HepG2 (cell line): Measurements from ENCODE around the gene KCNMA1. TPM values are rescaled to one million over a fixed set of nuclear protein-coding genes. Genes with fewer than 3 reads are reported as not detected.

Experiments
- ARID3A ChIP-seq: IDR thresholded peaks from 2 replicates; pipeline ENCODE4 v1.6.1; 2012; ENCODE audit warnings: low read depth, low read length, improper control_type of control experiment
- CREB3 ChIP-seq: sonication (generic); formaldehyde crosslinking; IDR thresholded peaks from 2 replicates; pipeline ENCODE4 v1.5.0; 2020; ENCODE audit warnings: missing genetic modification reagents
- ELF3 ChIP-seq: IDR thresholded peaks from 2 replicates; pipeline ENCODE4 v1.6.1; 2016; ENCODE audit warnings: missing genetic modification reagents, missing compliant biosample characterization
- FOXA1 ChIP-seq, 2 experiments: fragments of 450-650 bp in 1 of 2; sonication (generic) in 1 of 2; formaldehyde crosslinking in 1 of 2; IDR thresholded peaks; 2 replicates each; pipeline versions ENCODE4 v1.4.0 to v1.6.1; 2016 to 2020; ENCODE audit warnings: missing genetic modification reagents in 1 of 2
- KLF16 ChIP-seq, 2 experiments: sonication (generic) in 1 of 2; formaldehyde crosslinking in 1 of 2; IDR thresholded peaks; 2 replicates each; pipeline versions ENCODE4 v1.6.1 to v1.8.0; 2016 to 2023; ENCODE audit warnings: missing genetic modification reagents in 2 of 2, missing compliant biosample characterization in 1 of 2
- SOX13 ChIP-seq, 3 experiments: fragments of 450-650 bp in 1 of 3; sonication (generic) in 1 of 3; formaldehyde crosslinking in 1 of 3; IDR thresholded peaks in 2 of 3; conservative IDR thresholded peaks in 1 of 3; 2 replicates each; pipeline versions ENCODE4 v1.5.0 to v1.6.1; 2016 to 2020; ENCODE audit warnings: antibody characterized with exemption in 1 of 3, mild to moderate bottlenecking in 1 of 3, missing compliant biosample characterization in 1 of 3, missing genetic modification reagents in 1 of 3, moderate library complexity in 1 of 3
- STAG1 ChIP-seq: sonication (generic); formaldehyde crosslinking; IDR thresholded peaks from 2 replicates; pipeline ENCODE4 v1.4.0; 2020; ENCODE audit warnings: missing genetic modification reagents
- ZBTB34 ChIP-seq: sonication (generic); formaldehyde crosslinking; IDR thresholded peaks from 2 replicates; pipeline ENCODE4 v1.8.0; 2022; ENCODE audit warnings: mild to moderate bottlenecking, missing genetic modification reagents
- ZFP62 ChIP-seq: sonication (generic); formaldehyde crosslinking; IDR thresholded peaks from 2 replicates; pipeline ENCODE4 v1.4.0; 2020; ENCODE audit warnings: missing genetic modification reagents
- ZNF282 ChIP-seq: fragments of 450-650 bp; IDR thresholded peaks from 2 replicates; pipeline ENCODE4 v1.6.1; 2018; ENCODE audit not compliant: partially characterized antibody
- ZNF326 ChIP-seq: sonication (generic); formaldehyde crosslinking; IDR thresholded peaks from 2 replicates; pipeline ENCODE4 v1.4.0; 2020; ENCODE audit warnings: missing genetic modification reagents, borderline replicate concordance
- ZNF382 ChIP-seq: sonication (generic); formaldehyde crosslinking; IDR thresholded peaks from 2 replicates; pipeline ENCODE4 v1.5.0; 2020; ENCODE audit warnings: missing genetic modification reagents, mild to moderate bottlenecking, borderline replicate concordance
- ZNF552 ChIP-seq: sonication (generic); formaldehyde crosslinking; IDR thresholded peaks from 2 replicates; pipeline ENCODE4 v1.9.0; 2022; ENCODE audit warnings: missing genetic modification reagents, mild to moderate bottlenecking, borderline replicate concordance
- ZNF678 ChIP-seq: sonication (generic); formaldehyde crosslinking; IDR thresholded peaks from 2 replicates; pipeline ENCODE4 v1.4.0; 2020; ENCODE audit warnings: mild to moderate bottlenecking, missing genetic modification reagents
- ZNF776 ChIP-seq: sonication (generic); formaldehyde crosslinking; IDR thresholded peaks from 2 replicates; pipeline ENCODE4 v1.4.0; 2020; ENCODE audit warnings: mild to moderate bottlenecking, missing genetic modification reagents
- ZNF782 ChIP-seq: sonication (generic); formaldehyde crosslinking; IDR thresholded peaks from 2 replicates; pipeline ENCODE4 v1.4.0; 2020; ENCODE audit warnings: missing genetic modification reagents, mild to moderate bottlenecking, borderline replicate concordance
- ZNF883 ChIP-seq: sonication (generic); formaldehyde crosslinking; IDR thresholded peaks from 2 replicates; pipeline ENCODE4 v1.5.1; 2020; ENCODE audit warnings: mild to moderate bottlenecking, missing genetic modification reagents; ENCODE audit errors: not compliant biosample characterization
- polyA plus RNA-seq, 8 experiments: library from polyadenylated mRNA; depleted of rRNA in 3 of 8; stranded (reverse) in 7 of 8; unstranded in 1 of 8; fragments of >200 nt; fragmentation: Illumina TruSeq in 4 of 8; extraction: Trizol in 4 of 8; gene quantifications; 2 replicates each; pipeline versions ENCODE4 v1.2.1 to v1.2.3, GENCODE V29; 2011 to 2016; ENCODE audit warnings: low read depth in 4 of 8, missing spikeins in 1 of 8, mixed read lengths in 1 of 8; ENCODE audit not compliant: insufficient read depth in 1 of 8
- total RNA-seq, 5 experiments: library from RNA; depleted of rRNA; stranded (reverse); fragments of >200 nt; fragmentation: Illumina TruSeq; extraction: Trizol; gene quantifications; 2 replicates each; pipeline ENCODE4 v1.2.3, GENCODE V29; 2016; ENCODE audit warnings: low read depth in 1 of 5
- TF ChIP-seq, protein P1 (sequence below): sonication (generic); formaldehyde crosslinking; IDR thresholded peaks from 2 replicates; pipeline ENCODE4 v1.5.1; 2020; ENCODE audit warnings: mild to moderate bottlenecking, missing genetic modification reagents, borderline replicate concordance

The KCNMA1 gene
- total and polyA plus RNA-seq, 2 of the 13 experiments (the other 11 are each of a cell fraction or from before 2014, with no cell fraction given), result 0.02 TPM; not detected in 1

DNA sequence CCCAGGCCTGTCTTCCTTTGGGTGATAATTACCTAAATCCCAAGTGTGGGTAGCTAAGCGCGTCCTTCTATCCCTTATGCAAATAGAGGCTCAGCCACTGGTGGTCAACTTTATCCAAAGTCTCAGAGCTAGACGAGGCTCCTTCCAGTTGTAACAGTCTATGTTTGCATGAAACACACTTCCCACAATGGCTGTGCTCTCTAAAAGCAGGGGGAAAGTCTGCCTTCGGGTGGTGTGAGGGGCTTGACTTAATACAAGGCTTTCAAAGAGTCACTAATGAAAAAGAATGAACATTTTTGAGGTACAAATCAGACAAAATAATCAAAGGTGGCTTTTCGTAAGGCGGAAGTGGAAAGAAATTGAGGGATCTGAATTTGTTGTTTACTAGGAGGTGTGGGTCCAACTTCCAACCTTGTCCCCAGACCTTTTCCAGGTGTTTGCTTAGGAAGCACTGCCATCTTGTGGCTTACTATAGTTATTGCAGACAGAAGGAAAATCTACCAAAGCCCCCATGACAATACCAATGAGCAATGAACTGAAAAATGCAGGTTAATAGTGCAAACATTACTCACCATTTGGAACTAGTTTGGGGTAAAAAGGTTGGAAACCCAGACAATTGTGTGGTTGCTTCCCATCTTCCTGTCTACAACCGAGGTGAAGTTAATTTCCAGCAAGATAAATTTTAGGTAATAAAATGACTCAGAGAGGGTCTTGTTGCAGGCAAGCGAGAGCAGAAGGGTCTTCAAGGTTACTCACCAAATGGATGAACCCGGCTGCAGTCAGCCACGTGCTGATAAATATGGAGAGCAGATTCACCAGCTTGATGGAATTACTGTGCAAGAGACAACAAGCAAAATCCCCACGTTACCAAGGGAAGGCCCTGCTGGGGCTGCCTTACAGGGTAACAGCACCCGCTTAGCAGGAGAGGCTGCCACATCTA, 525.7 kb downstream of the KCNMA1 start (continued):
- TF ChIP-seq ZBTB34 (CRISPR knock-in tag) (no peak), ZNF776 (CRISPR knock-in tag) (no peak), ZNF552 (CRISPR knock-in tag) (no peak), STAG1 (CRISPR knock-in tag) (peak; percentile 69), ZNF382 (CRISPR knock-in tag) (no peak), ZNF883 (CRISPR knock-in tag) (no peak), CREB3 (CRISPR knock-in tag) (no peak), ZNF678 (CRISPR knock-in tag) (no peak), ZFP62 (CRISPR knock-in tag) (no peak), SOX13 (IDR thresholded peaks at IDR 0.05) (no peak), SOX13 (CRISPR knock-in tag; conservative IDR thresholded peaks at IDR 0.05 in 1 of 2, IDR thresholded peaks at IDR 0.05 in 1 of 2) (no peak), ZNF782 (CRISPR knock-in tag) (no peak), KLF16 (CRISPR knock-in tag; IDR thresholded peaks at IDR 0.05) (no peak), ARID3A (peak; percentile 36; the same call in 1 of the 2 replicates), FOXA1 (IDR thresholded peaks at IDR 0.05) (no peak), FOXA1 (CRISPR knock-in tag; IDR thresholded peaks at IDR 0.05) (peak; percentile 53; the same call in 1 of the 2 replicates), ELF3 (peak; percentile 69; the same call in 1 of the 2 replicates), ZNF326 (CRISPR knock-in tag) (no peak), ZNF282 (no peak)
- TF ChIP-seq, protein P1, sequence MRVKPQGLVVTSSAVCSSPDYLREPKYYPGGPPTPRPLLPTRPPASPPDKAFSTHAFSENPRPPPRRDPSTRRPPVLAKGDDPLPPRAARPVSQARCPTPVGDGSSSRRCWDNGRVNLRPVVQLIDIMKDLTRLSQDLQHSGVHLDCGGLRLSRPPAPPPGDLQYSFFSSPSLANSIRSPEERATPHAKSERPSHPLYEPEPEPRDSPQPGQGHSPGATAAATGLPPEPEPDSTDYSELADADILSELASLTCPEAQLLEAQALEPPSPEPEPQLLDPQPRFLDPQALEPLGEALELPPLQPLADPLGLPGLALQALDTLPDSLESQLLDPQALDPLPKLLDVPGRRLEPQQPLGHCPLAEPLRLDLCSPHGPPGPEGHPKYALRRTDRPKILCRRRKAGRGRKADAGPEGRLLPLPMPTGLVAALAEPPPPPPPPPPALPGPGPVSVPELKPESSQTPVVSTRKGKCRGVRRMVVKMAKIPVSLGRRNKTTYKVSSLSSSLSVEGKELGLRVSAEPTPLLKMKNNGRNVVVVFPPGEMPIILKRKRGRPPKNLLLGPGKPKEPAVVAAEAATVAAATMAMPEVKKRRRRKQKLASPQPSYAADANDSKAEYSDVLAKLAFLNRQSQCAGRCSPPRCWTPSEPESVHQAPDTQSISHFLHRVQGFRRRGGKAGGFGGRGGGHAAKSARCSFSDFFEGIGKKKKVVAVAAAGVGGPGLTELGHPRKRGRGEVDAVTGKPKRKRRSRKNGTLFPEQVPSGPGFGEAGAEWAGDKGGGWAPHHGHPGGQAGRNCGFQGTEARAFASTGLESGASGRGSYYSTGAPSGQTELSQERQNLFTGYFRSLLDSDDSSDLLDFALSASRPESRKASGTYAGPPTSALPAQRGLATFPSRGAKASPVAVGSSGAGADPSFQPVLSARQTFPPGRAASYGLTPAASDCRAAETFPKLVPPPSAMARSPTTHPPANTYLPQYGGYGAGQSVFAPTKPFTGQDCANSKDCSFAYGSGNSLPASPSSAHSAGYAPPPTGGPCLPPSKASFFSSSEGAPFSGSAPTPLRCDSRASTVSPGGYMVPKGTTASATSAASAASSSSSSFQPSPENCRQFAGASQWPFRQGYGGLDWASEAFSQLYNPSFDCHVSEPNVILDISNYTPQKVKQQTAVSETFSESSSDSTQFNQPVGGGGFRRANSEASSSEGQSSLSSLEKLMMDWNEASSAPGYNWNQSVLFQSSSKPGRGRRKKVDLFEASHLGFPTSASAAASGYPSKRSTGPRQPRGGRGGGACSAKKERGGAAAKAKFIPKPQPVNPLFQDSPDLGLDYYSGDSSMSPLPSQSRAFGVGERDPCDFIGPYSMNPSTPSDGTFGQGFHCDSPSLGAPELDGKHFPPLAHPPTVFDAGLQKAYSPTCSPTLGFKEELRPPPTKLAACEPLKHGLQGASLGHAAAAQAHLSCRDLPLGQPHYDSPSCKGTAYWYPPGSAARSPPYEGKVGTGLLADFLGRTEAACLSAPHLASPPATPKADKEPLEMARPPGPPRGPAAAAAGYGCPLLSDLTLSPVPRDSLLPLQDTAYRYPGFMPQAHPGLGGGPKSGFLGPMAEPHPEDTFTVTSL (CRISPR knock-in tag), result peak; percentile 17; the same call in 1 of the 2 replicates
